Nucleus accumbens (tissue), 56 donors: ENCODE measurements around the gene SORBS2.

Source experiments
- DNase-seq, 56 donors: peaks; one replicate each; lab custom pipeline; 2025; lab: John Stamatoyannopoulos, UW

Gene SORBS2

GRCh38 chr4:185836241-185837084 lies 24.5 kb upstream of the SORBS2 start:
- DNase-seq = no peak

DNA sequence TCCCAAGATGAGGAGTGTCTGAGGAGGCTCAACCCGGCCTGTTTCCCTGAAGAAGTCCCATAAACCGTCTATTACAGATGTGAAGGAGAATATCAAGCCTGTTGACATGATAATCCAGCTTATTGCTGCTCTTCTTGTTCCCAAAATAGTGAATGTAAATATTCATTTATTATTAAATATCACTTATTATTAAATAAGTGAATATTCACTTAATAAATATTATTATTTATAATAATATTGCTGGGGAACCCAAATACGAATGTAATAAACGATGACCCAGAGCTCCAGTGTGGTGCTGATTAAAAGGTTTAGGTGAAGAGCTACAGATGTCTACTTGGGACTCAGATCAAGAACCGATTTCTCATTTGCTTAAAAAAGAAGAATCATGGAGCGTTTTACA lies 23.8 kb upstream of the SORBS2 start:
- DNase-seq = no peak

DNA sequence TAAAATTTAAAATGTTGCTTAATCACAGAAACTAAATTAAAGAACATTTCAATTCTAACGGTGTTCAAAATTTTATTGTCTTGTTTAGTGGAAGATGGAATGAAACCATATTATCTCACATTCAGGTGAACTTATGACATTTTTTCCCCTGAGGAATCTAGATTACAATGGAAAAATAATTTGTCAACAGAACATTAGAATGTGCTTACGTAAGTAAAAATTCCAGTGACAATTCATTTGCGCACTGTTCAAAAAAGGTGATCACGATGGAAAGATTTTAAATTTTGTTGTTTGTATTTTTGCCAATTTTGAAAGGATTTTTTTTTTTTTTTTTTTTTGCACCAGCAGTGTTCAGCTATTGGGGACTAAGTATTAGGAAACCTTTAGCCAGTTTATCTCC lies 23.3 kb upstream of the SORBS2 start:
- DNase-seq = no peak

DNA sequence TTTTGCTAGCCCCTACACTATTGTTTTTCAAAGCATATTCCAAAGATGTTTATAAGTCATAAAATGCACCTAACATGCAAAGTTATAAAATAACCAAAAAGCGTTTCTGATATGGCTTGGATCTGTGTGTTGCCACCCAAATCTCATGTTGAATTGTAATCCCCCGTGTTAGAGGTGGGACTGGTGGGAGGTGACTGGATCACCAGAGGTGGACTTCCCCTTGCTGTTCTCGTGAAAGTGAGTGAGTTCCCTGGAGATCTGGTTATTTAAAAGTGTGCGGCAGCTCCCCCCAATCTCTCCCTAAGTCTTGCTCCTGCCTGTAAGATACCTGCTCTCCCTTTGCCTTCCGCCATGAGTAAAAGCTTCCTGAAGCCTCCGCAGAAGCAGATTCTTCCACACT lies 22.8 kb upstream of the SORBS2 start:
- no peak for DNase-seq

DNA sequence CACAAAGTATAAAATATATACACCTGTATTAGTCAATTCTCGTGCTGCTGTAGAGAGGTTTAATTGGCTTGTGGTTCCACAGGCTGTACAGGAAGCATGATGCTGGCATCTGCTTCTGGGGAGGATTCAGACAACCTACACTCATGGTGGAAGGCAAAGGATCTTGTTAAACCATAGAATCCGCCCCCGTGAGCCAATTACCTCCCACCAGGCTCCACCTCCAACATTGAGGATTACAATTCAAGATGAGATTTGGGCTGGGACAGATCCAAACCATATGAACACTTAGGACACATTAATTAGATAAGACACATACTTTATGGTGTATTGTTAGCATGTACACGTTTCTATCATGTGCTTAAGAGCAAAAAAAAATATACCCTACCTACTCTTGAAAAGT lies 22.1 kb upstream of the SORBS2 start:
- no peak for DNase-seq

GRCh38 chr4:185833055-185833598 lies 21.1 kb upstream of the SORBS2 start:
- DNase-seq = no peak

DNA sequence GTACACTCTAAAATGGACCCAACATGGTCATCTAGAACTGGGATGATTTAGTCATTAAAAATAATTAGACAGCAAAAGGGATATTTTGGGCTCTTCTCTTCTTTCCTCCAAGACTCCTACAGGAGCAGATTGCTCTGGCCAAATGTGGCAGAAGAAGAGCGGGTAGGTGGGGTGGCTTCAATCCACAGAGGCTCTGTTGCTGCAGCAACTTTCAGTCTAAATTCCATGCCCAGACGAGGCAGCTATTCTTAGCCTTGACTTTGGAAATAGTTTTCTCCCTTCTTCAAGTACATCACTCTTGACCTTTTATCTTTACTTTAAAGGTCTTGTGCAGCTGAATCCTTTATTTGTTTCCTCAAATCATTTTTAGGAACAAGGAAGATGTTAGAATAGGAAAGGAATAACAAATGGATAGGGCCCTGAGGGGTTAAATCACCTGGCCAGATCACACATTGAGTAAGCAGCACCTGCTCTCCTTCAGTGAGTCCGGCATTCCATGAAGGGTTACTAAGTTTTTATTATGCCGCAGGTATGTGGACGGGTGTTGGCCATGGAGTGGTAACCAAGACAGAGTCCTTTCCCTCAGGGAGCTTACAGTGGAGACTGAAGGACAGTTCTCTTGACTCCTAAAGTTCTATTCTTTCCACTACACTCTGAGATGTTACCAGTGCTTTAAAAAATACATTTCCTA lies 19.3 kb upstream of the SORBS2 start:
- DNase-seq = no peak

DNA sequence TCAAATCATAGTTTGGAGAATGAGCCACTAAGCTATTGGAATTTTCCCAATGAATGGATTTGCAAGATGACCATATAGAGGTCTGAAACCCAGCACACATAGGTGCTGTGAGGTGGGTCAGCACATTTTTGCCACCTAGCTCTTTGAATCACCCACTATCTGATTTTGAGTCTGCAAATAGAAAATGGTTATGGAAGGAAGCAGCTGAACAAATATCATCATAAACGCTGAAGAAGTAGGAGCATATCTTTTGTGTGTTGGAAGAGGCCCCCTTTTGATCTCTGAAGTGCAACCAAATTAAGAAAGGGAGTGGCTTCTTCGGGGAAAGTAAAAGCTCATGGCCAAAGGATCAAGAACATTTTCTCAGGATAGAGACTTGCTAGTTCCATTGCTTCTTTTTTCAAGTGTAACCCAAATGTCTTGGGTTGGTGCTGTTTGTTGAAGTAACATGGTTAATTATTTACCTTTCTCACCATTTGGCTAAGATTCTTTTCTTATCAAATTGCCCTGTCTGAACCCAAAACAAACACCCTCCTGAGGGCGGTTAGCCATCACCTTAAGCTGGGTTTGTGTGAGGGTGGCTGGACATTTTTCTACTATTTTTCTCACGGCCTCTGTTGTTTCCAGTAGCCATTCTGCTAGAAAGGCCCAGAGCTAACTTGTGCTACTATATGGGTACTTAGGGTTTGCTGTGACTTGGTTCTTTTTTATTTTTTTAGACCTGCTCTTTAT lies 18.4 kb upstream of the SORBS2 start:
- DNase-seq = no peak

- DNase-seq = no peak
These were observed 14.4 kb upstream of the SORBS2 start for GRCh38 chr4:185826381-185826780.

DNA sequence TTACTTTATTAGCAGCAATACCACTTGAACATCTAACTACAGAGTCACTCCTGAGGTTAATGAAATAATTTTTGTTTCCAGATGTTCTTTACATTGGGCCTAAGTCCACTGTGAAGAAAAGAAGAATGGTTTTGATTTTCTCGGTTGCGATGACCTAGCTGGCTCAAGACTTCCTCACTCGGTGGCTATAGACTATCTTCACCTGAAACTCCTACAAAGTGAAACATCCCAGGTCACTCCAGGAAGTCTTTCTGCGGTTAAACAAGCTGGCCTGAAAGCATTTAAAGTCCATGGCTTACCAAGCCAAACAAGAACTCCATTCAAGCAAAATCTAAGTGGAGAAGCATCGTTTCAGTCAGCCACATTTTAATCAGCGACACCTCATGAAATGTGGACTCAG lies 13.7 kb upstream of the SORBS2 start:
- DNase-seq = no peak

DNA sequence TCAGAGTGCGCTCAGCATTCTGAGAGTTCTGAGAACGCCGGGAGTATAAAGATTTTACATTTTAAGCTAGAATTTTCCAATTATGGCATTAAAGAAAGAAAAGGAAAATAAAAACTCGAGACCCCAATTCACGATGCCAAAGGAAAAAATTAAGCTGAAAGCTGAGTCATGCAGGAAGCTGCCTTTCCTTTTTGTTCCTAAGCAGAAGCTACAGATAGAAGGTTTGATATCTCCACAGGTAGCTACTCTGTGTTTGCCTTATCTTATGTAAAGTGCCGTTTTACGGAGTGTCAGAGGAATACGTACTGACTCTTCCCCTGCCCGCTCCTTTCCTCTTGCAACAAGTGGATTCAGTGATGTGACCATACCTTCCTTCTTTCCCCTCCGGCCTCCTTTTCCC lies 10.8 kb upstream of the SORBS2 start:
- no peak for DNase-seq

DNA sequence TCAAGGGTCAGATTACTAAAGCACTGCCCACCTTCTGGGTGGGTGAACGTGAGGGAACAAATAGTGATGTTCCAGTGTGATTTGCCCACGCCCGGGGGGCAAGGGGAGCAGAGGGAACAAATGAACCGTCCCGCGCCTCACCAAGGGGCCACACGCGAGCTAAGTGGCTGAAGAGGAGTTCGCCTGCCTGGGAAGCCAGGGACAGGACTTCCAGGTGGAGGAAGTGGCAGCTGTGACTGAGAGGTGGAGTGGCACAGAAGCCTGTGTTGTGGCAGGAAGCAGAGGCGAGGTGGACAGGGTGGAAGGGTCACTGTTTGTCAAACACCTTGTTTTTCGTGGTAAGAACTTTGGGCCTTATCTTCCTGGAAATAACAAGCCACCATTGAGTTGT lies 9.0 kb upstream of the SORBS2 start:
- no peak for DNase-seq

DNA sequence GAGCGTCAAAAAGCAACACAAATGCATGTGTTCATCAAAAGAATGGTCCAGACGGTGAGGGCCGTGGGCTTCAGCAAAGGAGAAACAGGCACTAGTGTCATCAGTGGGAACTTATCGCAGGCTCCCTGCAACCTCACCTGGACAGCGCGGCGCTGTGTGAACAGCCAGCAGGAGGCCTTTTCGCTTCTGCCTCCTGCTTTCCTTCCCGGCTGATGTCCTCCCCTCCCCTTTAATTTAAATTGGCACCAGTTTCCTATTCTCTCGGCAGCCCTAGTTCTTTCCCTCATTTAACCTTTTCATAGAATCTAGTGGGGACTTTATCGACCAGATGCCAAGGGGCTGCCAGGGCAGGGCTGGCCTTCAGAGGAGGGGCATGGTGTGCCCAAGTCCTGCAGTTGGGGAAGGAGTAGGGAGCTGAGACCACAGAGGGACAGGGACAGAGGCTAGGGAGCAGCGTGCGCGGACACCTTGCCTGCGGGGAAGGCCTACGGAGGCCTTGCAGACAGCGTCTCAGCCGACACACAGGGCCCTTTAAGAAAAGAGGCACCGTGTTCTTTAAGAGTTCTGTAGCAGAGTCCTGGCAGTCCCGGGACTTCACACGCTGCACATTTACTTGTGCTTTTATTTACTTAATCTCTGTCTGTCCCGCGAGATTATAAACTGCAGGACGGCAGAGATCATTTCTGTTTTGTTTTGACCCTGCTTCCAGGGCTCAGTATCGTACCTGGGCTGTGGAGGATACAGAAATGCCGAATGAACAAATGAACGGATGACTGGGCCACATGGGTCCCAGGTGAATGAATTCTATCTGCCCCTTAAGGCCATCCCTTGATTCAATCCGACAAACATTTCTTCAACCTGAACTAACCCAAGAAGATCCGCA lies 8.4 kb upstream of the SORBS2 start:
- no peak for DNase-seq

- DNase-seq = no peak
These were observed 7.2 kb upstream of the SORBS2 start for GRCh38 chr4:185819144-185819543.

DNA sequence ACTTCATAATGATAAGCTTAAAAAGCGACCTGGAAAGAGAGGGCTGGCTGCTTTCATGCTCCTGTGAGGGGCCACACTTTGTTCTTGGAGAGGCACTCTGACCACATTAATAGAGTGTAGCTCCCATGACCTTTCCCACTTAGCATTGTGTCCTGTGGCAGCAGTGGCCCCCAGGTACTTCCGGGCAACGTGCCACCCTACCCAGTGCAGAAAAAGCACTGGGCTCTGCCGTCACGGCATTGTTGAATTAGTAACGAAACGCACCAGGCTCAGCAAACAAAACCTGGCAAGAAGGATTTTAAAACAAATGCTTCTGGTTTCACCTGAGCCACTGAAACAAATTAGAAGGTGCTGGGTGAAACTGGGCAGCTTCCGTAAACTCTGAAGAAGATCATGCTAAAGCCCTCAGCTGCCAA lies 5.4 kb upstream of the SORBS2 start:
- DNase-seq = no peak

- no peak for DNase-seq
These were observed 1.1 kb upstream of the SORBS2 start for GRCh38 chr4:185813133-185813532.

- no peak for DNase-seq
These were observed 1.1 kb downstream of the SORBS2 start for GRCh38 chr4:185810746-185811508.

DNA sequence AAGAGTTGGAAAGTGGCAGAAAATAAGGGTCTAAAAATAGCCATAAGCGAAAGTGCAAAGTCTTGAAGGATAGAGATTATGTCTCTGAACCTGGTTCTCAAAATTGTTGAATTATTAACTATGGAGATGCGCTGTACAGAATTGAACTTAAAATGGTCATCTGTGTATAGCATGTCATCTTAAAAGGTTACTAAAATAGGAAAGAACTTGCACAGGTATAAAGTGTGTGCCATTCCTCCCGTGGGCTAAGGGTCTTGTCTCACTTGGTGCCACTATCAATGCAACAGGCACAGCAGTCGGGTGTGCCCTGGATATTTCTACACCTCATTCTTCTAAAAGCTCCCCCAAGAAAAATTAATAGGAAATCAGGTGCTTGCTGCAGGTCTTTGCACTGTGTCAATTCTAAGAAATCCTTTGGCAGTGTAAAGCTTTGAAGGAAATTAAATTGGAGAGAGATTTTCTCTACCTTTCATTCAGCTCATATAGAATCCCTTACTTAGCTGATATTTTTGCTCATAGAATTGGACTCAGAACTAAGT lies 2.4 kb downstream of the SORBS2 start:
- DNase-seq = no peak

DNA sequence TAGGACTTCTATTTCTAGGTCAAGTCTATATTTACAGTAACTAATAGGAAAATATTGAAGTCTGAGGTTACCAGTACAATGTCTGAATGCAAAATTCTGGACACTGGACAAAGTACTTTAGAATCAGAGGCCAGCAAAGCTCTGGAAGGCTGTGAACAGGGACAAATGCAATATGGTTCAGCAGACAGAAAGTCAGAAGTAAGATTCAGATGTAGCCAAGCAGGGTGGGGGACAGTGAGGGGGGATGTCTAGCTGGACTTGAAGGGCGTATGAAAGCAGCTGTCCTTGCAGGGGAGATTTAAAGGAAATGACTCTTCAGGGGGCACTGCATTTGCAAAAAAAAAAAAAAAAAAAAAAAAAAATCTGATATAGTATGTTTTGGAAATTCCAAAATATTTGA lies 2.9 kb downstream of the SORBS2 start:
- DNase-seq = no peak
